ENCODE data around the gene MECR.
"Not testable (repeated sequence)": the region's sequence is repeated elsewhere in the genome, so short reads cannot be mapped to it uniquely, and the experiment has no call there.

The MECR gene

GRCh38 chr1:29167904-29168303 lies 62.8 kb downstream of the MECR start:
- no peak for DNase-seq (ENCODE audit: low read depth)

DNA sequence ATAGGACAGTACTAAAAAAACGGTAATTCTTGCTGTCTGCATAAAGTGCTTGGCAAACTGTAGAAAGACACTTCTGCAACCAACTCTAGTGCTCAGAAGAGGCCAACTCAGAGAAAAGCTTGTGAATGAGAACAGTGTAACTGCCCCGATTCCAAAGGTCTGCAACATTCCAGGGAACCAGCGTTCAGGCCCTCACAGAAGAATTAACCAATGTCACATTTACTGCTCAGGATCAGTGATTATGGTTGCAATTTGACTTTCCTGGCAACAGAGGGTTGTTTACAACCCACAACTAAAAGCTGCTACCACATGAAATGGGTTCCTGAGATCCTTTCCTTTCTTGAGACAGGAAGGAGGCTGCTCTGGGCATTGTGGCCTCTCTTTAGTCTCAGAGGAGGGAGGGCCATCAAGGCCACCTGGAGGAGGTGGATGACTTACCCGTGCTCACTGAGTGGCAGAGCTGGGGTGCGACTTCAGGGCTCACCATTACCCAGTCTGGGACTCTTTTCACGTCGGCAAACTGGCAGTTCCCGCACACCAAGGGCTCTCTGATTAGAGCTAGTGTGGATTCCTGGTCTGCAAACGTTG lies 64.3 kb downstream of the MECR start:
- DNase-seq (ENCODE audit: low read depth): no peak

DNA sequence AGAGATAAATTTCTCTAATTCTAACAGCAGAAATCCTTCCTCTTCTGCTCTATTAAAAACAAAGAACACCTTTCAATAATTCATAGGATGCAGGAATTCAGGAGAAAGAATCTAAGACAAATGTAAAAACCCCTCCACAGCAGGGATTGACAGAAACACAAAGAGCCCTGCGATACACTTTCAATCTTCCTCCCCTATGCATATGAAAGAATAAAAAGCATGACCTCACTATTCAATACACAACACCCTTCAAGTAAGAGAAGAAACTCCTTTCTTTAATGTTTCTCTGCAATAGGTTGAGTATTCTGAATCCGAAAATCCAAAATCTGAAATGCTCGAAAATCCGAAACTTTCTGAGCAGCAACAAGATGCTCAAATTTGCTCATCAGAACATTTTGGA lies 66.1 kb downstream of the MECR start:
- DNase-seq (ENCODE audit: low read depth): no peak

DNA sequence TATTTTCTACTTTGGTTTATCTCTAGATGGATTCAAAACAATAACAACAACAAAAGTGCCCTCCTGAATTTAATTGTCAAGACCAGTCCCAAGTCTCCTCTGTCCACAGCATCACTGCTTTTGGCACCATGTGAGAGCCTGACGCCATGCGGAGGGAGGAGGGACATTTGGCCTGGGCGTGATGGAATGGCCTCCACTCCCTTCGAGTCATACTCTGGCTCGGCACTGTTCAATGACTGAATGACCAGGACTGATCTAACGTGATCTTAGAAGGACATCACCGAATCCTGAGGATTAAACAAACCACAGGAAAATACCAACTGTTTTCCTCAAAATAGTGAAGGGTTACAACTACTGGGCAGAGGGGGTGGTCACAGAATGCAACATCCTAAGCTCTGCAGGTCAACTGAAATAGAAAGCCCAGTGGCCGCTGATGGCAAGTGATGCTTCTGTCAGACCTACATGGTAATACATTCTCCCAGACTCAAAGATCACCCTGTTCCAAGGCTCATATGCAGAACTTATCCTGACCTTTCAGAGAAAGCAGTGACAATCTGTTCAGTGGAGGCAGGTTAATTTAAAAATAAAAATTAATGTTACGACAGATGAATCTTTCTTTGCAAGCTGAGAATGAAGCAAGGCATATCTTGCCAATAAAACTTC lies 68.1 kb downstream of the MECR start:
- no peak for DNase-seq (ENCODE audit: low read depth)

DNA sequence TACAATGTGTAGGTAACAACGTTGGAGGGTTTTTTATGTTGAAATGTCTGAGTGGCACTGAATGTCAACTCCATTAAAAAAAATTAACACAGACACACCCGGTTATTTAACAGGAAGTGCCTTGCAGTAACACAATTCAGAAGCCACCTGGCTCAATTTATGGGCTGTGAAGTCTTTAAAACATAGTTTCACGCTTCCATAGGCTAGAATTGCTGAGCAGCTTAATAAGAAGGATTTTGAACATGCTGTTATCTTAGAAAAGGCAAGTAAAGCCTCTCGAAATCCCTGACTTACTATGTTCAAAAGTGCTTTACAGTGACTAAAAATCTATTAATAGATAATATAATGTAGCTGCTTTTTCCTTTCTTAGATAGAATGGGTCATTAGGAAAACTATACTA lies 68.7 kb downstream of the MECR start:
- DNase-seq (ENCODE audit: low read depth): no peak

- DNase-seq (ENCODE audit: low read depth): no peak
Observed at GRCh38 chr1:29159773-29160172, 71.0 kb downstream of the MECR start.

DNA sequence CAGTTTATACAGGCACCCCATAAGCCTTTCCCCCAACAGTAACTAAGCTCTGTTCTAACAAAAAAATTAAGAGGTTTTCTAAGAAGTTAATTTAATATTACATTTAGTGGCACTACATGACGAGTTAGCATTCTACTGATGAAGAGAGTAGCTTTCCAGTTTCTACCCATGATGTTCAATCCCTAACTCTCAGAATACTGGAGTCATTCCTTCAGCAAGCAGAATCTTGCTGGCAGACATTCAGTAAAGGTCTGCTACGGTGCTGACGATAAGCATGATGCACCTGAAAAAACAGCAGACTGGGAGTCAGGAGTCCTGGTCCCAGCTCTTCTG lies 73.5 kb downstream of the MECR start:
- DNase-seq (ENCODE audit: low read depth): no peak

DNA sequence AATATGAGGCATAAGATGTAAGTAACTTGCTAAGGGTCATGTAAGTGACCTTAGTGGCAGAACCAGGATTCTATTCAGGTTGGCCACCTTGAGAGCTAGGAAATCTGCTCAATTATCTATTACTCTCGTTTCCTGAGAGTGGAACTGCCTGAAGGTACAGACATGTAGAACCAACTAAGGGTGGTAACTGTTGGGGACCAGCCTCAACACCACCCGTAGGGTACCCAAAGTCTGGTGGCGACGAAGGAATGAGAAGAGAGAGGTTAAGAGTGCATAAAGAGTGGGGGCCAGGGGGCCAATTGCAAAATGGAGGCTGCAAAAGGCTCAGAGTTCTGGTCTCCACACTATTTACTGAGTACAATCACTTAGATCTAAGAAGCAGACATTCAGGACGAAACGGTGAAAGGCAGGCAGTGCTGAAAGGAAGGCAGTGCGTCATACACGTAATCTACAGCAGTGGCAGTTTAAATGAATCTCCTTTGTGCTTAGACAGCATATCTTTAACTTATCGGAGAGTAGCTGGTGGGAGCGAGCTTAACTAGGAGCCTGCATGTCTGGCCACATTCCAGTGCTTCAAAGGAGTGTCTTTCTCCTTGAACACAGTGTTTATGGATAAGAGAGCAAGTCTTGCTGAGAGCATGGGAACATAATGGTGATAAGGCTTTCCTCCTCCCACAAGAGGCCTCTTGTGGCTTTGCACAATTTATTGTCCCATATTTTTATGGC lies 74.0 kb downstream of the MECR start:
- peak; percentile 30 for DNase-seq (ENCODE audit: low read depth)

DNA sequence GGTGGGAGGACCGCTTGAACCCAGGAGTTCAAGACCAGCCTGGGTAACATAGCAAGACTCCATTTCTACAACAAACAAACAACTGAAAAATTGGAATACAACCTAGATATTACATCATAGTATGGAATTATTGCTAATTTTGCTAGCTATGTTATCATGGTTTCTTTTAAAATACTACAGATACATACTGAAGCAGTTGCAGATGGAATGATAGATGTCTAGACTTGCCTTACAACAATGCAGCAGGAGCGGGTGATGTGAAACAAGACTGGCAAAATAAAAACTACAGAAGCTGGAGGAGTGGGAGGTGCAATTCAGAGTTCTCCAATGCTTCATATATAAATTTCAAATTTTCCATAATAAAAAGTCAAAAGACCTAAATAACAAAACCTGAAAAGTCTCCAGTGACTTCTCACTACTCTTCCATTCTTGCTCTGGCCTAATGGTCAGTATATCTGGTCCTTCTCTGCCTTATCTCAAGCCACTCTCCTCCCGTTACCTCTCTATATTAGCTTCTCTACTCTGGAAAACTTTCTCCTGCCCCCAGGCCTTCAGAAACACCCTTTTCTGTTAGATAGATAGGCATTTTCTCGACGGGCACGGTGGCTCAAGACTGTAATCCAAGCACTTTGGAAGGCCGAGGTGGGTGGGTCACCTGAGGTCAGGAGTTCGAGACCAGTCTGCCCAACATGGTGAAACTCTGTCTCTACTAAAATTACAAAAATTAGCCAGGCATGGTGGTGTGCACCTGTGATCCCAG lies 78.5 kb downstream of the MECR start:
- DNase-seq (ENCODE audit: low read depth): no peak

DNA sequence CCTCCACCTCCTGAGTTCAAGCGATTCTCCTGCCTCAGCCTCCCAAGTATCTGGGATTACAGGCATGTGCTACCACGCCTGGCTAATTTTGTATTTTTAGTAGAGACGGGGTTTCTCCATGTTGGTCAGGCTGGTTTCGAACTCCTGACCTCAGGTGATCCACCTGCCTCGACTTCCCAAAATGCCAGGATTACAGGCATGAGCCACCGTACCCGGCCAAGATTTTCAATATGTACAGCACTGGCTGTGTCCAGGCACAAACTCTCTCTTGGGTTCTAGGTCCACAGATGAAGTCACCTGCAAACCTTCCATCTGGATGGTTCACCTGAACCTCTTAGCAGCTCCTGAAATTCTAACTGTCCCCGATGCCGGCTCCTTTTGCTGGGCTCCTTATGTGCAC lies 80.4 kb downstream of the MECR start:
- not testable (repeated sequence) for DNase-seq (ENCODE audit: low read depth)

DNA sequence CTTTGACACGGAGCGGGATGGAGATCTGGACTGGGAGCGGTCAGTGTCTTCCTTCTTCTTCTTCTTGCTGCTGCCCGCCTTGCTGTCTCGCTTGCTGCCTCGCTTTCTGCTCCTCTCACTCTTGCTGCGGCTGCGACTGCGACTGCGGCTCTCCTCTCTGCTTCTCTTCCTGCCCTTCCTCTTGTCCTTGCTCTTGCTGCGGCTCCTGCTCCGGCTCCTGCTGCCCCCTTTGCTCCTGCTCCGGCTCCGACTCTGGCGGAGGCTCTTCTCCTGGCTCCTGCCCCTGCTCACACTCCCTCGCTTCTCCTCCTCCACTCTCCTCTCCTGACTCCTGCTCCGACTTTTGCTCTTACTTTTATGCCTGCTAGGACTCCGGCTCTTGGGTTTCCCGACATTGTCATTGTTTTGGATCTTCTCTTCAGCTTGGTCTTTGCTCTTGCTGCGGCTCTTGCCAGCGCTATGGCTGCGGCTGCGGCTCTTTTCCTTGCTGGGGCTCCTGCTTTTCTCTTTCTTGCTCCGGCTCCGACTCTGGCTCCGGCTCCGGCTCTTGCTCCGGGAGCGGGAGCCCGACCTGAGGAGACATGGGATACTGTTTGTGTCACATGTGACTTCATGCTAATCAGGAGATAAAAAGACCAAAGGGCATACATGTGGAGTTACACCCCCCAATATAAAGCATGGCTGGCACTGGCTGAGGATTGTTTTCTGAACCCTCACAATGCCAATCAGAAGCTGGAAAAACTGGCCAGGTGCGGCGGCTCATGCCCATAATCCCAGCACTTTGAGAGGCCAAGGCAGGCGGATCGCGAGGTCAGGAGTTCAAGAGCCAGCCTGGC lies 81.9 kb downstream of the MECR start:
- no peak for DNase-seq (ENCODE audit: low read depth)

- DNase-seq (ENCODE audit: low read depth): peak; percentile 51
Observed at GRCh38 chr1:29145739-29146437, 84.8 kb downstream of the MECR start.

DNA sequence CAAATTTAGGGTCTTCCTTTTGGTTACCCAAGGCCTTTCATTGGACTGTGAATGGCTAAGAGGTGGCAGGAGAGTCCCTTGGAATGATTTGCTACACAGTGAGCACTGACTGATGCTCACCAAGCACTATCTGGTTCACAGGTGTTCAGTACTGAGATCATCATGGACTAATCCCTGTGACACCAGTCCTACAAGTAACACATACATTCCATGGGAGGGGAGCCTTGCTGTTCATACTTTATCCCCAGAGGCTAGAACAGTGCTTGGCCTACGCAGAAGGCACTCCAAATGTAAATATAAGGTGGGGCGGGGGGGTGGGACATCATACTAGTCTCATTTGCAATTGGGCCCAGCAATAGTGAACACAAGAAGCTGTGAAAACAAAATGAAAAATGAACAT lies 86.6 kb downstream of the MECR start:
- DNase-seq (ENCODE audit: low read depth): no peak

- DNase-seq (ENCODE audit: low read depth): no peak
Observed at GRCh38 chr1:29142714-29143113, 88.0 kb downstream of the MECR start.

Measured in non-pigmented ciliary epithelial cell (primary cell).